ENCODE measurements around the gene AIMP2.
"Not testable (repeated sequence)": the region's sequence is repeated elsewhere in the genome, so short reads cannot be mapped to it uniquely, and the experiment has no call there.

AIMP2 gene

GRCh38 chr7:6026820-6027311 lies 17.8 kb downstream of the AIMP2 start:
- DNase-seq, result no peak

- DNase-seq, result no peak
Measured at GRCh38 chr7:6027806-6028365, 18.8 kb downstream of the AIMP2 start.

DNA sequence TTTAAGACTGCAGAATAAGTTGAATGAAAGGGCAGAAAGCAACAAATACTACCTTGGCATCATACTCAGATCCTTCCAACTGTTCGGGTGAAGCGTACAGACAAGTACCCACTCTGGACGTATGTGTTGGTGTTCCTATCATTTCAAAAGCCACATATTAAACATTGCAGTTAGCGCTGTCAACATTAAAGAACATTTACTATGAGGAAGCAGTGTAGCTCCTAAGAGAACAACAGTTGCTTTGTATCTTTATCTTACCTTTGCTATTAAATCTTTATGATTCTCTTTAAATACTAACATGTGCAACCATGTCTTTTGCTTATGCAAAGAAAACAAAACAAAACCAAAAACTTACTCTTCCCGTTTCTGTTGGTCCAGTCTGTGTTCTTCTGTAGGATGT lies 19.5 kb downstream of the AIMP2 start:
- no peak for DNase-seq

- DNase-seq, result no peak
Measured at GRCh38 chr7:6030988-6031387, 21.9 kb downstream of the AIMP2 start, which contains the start of gene ANKRD61. Gene ANKRD61, plus strand, starts transcription at chr7:6031376. Its CDS starts 0 bp downstream, at chr7:6031376.

DNA sequence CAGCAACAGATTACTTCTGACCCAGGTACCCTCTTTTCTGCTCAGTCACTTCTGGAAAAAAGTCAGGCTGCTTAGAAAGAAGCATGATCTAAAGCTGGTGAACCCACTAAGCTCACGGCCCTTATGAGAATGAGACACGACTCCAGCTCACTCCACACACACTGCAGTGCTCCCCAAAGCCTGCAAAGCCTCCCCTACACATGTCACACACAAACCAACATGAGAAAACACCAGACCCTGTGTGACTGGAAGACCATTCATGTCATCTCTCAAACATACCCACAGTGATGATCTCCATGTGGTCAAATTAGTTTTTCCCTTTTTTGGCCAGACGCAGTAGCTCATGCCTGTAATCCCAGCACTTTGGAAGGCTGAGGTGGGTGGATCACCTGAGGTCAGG lies 22.5 kb downstream of the AIMP2 start:
- DNase-seq, result no peak

- DNase-seq, result no peak
Measured at GRCh38 chr7:6032167-6032566, 23.1 kb downstream of the AIMP2 start.

GRCh38 chr7:6032641-6033040 lies 23.6 kb downstream of the AIMP2 start:
- no peak for DNase-seq

GRCh38 chr7:6035165-6035564 lies 26.1 kb downstream of the AIMP2 start:
- no peak for DNase-seq

DNA sequence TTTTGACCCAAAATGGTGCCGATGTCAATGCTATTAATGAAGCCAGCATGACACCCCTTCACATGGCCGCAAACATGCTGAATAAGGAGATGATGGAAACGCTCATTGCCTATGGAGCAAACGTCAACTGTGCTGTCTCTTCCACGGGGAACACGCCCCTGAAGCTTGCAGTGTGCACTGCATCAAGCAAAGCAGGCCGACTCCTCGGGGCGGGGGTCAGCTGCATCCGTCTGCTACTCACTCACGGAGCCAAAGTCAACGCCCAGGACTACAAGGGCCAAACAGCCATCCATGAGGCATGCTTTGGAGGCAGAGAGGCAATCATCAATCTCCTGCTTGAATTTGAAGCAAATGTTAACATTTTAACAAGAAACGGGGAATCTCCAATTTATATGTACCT lies 26.6 kb downstream of the AIMP2 start:
- no peak for DNase-seq

GRCh38 chr7:6049780-6050179 lies 40.7 kb downstream of the AIMP2 start:
- no peak for DNase-seq

DNA sequence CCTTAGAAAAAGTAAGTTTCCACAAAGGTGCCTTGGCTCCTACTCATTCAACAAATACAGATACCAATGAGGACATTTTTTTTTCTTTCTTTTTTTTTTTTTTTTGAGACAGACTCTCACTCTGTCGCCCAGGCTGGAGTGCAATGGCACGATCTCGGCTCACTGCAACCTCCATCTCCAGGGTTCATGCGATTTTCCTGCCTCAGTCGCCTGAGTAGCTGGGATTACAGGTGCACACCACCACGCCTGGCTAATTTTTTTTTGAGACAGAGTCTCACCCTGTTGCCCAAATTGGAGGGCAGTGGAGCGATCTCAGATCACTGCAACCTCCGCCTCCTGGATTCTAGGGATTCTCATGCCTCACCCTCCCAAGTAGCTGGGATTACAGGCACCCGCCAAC lies 42.1 kb downstream of the AIMP2 start:
- DNase-seq, result not testable (repeated sequence)

GRCh38 chr7:6056616-6057015 lies 47.5 kb downstream of the AIMP2 start:
- no peak for DNase-seq

GRCh38 chr7:6057316-6058129 lies 48.5 kb downstream of the AIMP2 start:
- no peak for DNase-seq

DNA sequence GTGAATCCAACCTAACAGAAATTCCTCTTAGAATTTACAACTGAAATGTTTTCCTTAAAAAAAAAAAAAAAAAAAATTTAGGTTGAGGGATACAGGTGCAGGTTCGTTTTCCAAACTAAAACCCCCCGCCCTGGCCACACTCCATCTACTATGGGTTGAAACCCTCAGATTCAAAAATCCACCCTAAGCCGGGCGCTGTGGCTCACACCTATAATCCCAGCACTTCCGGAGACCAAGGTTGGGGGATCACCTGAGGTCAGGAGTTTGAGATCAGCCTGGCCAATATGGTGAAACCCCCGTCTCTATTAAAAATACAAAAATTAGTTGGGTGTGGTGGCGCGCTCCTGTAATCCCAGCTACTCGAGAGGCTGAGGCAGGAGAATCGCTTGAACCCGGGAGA lies 50.9 kb downstream of the AIMP2 start:
- DNase-seq, result not testable (repeated sequence)

GRCh38 chr7:6071406-6071805 lies 62.3 kb downstream of the AIMP2 start:
- no peak for DNase-seq

Measured in NCI-H2029 (cell line).